ENCODE results near the gene CPEB1.
"Not testable (repeated sequence)": the region's sequence is repeated elsewhere in the genome, so short reads cannot be mapped to it uniquely, and the experiment has no call there.

CPEB1 gene

DNA sequence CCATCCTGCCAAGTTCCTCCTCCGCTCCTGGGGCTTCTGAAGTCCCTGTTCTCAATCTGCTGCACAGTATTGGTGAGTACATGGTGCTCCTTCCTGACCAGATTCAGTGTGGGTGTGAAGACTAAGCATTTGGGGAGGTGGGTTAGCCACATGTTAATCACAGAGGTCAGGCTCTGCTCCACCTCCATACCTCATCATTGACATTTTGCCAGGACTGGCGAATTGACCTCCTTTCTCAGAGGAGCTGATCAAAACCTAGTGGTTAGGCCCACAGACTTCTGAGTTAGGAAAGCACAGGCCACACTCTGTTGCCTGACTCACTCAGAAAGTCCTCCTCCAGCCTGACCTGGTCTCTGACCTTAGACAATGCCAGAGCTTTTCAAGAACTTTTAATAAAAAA is 98.5 kb downstream of the CPEB1 start:
- H3K4me3 ChIP-seq (ENCODE audit: low read depth, low read length): no peak overlapping the region

GRCh38 chr15:82545478-82545877 is 101.7 kb downstream of the CPEB1 start:
- no peak overlapping the region for H3K4me3 ChIP-seq (ENCODE audit: low read depth, low read length)

GRCh38 chr15:82545002-82545401 is 102.2 kb downstream of the CPEB1 start:
- no peak overlapping the region for H3K4me3 ChIP-seq (ENCODE audit: low read depth, low read length)

GRCh38 chr15:82544431-82544830 is 102.7 kb downstream of the CPEB1 start:
- H3K4me3 ChIP-seq (ENCODE audit: low read depth, low read length): no peak overlapping the region

- H3K4me3 ChIP-seq (ENCODE audit: low read depth, low read length): no peak overlapping the region
Observed at GRCh38 chr15:82543160-82543559, 104.0 kb downstream of the CPEB1 start.

DNA sequence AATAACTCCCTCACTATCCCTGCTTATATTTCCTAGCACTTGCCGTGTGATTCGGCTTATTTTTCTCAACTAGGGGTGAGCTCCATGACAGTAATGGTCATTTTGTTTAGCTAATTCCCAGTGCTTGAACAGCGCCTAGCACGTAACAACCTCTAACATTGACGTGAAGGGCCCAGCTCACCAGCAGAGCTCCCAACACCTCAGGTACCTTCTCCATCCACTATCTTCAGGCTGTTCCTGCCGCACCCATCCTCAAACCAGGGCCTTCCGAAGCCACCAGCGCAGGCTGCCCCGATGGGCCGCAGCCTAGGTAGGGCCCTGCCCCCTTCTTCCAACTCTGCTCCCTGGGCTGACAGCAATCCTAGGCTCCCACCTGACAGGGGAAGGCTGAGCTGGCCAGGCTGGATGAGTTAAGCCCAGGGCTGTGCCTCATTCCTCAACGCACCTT is 106.2 kb downstream of the CPEB1 start:
- H3K4me3 ChIP-seq (ENCODE audit: low read depth, low read length): peak overlapping the region; percentile 99

GRCh38 chr15:82540055-82540983 is 106.8 kb downstream of the CPEB1 start, which contains the start of gene RPS17:
RPS17 (minus strand) TSS chr15:82540457; CDS start chr15:82540428, 29 bp downstream.
- peak within 1 kb of the TSS; percentile 99 for H3K4me3 ChIP-seq (ENCODE audit: low read depth, low read length)

- H3K4me3 ChIP-seq (ENCODE audit: low read depth, low read length): peak overlapping the region; percentile 99
Observed at GRCh38 chr15:82539691-82540054, 107.5 kb downstream of the CPEB1 start.

GRCh38 chr15:82538961-82539690 is 108.0 kb downstream of the CPEB1 start:
- peak overlapping the region; percentile 99 for H3K4me3 ChIP-seq (ENCODE audit: low read depth, low read length)

- no peak overlapping the region for H3K4me3 ChIP-seq (ENCODE audit: low read depth, low read length)
Observed at GRCh38 chr15:82537351-82537908, 109.7 kb downstream of the CPEB1 start.

GRCh38 chr15:82536409-82537350 is 110.5 kb downstream of the CPEB1 start:
- H3K4me3 ChIP-seq (ENCODE audit: low read depth, low read length): no peak overlapping the region

GRCh38 chr15:82535566-82536408 is 111.4 kb downstream of the CPEB1 start:
- no peak overlapping the region for H3K4me3 ChIP-seq (ENCODE audit: low read depth, low read length)

- H3K4me3 ChIP-seq (ENCODE audit: low read depth, low read length): not testable (repeated sequence)
Observed at GRCh38 chr15:82535151-82535550, 112.0 kb downstream of the CPEB1 start.

- H3K4me3 ChIP-seq (ENCODE audit: low read depth, low read length): not testable (repeated sequence)
Observed at GRCh38 chr15:82534457-82534861, 112.7 kb downstream of the CPEB1 start.

GRCh38 chr15:82533801-82534200 is 113.4 kb downstream of the CPEB1 start:
- no peak overlapping the region for H3K4me3 ChIP-seq (ENCODE audit: low read depth, low read length)

DNA sequence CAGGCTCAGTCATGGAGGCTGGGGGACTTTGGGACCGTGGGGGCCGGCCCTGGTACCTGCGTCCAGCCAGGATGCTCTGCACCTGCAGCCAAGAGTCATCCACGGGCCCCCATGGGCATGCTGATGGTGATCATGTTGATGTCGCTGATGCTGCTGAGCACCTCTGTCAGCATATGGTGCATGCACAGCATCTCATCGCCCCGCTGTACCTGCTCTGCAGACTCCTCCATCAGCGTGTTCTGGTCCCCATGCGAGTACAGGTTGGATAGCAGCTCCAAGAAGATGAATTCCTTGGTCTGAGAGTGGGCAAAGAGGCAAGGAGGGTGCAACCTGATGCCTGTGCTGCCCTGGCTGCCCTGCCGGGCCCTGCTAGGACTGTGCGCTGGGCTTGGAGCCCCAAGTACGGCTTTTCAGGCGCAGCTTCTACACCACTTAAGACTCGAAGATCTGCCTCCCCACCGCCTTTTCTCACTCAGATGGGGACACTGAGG is 114.1 kb downstream of the CPEB1 start:
- H3K4me3 ChIP-seq (ENCODE audit: low read depth, low read length): no peak overlapping the region

DNA sequence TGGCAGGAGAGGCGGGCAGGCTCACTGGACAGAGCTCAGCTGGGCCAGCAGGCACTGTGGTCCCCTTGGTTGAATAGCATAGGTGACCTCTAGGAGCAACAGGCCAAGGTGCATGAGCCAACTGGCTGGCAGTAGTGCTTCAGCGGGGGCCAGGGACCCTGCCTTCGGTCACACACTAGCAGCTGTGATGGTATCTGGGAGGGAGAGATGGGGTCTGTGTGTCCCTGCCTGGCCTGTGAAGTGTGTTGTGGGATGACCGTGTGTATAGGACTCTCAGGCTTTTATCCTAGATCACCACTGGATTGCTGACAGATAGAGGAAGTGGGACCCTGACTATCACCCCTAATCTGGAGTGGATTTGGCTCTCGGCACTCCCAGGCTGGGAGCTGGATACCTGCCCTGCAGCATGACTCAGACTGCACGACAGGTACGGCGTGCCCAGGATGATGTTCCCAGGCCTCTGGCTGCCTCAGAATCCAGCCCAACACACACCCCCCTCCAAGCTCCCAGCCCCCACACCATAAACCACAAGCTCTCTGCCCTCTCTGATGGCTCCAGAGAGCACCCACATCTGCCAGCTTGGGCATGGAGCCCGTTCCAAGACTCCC is 114.7 kb downstream of the CPEB1 start:
- no peak overlapping the region for H3K4me3 ChIP-seq (ENCODE audit: low read depth, low read length)

DNA sequence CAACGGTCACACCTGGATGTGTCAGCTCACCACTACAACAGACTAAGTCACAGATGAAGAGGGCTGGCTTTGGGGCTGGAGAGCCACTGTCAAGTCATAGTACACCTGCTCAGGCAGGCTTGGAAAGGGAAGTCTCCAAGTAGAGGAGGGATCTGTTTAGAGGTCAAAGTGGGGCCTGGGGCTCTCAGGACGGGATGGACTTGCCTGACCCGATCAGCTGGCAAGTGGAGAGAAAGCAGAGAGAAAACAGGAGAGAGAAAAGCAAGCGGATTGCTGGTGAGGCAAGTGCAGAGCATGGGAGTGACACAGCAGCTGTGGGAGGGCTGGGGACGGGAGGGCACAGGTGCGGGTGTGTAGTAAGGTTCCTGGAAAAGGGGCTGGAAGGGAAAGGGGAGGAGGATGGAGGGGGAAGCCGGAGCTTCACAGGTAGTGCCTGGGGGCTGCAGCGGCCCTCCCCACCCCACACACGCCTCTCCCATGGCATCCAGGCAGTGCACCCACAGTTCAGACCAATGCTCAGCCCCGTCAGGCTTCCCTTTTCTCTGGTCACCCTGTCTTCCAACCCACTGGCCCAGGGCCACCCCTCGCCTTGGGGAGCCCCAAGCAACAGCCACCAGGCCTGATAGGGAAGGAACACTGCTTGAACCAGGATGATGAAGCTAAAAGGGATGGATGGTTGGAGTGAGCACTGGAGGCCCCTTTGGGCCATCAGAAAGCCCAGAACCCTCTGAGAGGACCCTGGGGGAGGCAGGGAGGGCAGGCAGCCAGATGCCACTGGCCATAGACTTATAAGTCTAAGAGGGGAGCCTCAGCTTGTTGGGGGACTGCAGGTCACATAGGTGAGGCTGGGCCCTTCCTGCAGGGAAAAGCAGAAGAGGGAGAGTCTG is 115.4 kb downstream of the CPEB1 start:
- H3K4me3 ChIP-seq (ENCODE audit: low read depth, low read length): no peak overlapping the region
